HUES48 (cell line): ENCODE results near the gene ABI3BP.

ENCODE experiments used
- H3K27ac ChIP-seq: one replicate; pipeline ENCODE4 v1.7.0; 2013; ENCODE audit warnings: low read depth, low read length, inconsistent platforms
- H3K27me3 ChIP-seq: 2 replicates; pipeline ENCODE4 v1.6.1; 2013; ENCODE audit warnings: mild to moderate bottlenecking, low read length; ENCODE audit not compliant: control insufficient read depth, insufficient read depth
- H3K36me3 ChIP-seq: 2 replicates; pipeline ENCODE4 v1.6.1; 2013; ENCODE audit warnings: low read length; ENCODE audit not compliant: control insufficient read depth, insufficient read depth
- H3K4me1 ChIP-seq: 2 replicates; pipeline ENCODE4 v1.6.1; 2013; ENCODE audit warnings: mild to moderate bottlenecking, low read length; ENCODE audit not compliant: control insufficient read depth, insufficient read depth
- H3K4me3 ChIP-seq: 2 replicates; pipeline ENCODE4 v1.5.1; 2013; ENCODE audit warnings: mild to moderate bottlenecking, low read depth, low read length
- H3K9ac ChIP-seq: 2 replicates; pipeline ENCODE4 v1.6.1; 2013; ENCODE audit warnings: mild to moderate bottlenecking, low read depth, low read length, moderate library complexity
- H3K9me3 ChIP-seq: 2 replicates; pipeline ENCODE4 v1.6.1; 2013; ENCODE audit warnings: low read length; ENCODE audit not compliant: control insufficient read depth, insufficient read depth

Gene ABI3BP

GRCh38 chr3:100891033-100891432 is 102.2 kb downstream of the ABI3BP start:
- H3K27ac ChIP-seq = no peak overlapping the region
- H3K9ac ChIP-seq = no peak overlapping the region
- no peaks in the 10 kb centered on the region for H3K36me3 ChIP-seq
- H3K4me1 ChIP-seq = no peaks in the 10 kb centered on the region
- H3K4me3 ChIP-seq = no peak overlapping the region
- H3K9me3 ChIP-seq = no peaks in the 10 kb centered on the region
- H3K27me3 ChIP-seq = no peaks in the 10 kb centered on the region

- no peak overlapping the region for H3K9ac ChIP-seq
- H3K9me3 ChIP-seq = no peaks in the 10 kb centered on the region
- H3K4me3 ChIP-seq = no peak overlapping the region
- no peaks in the 10 kb centered on the region for H3K4me1 ChIP-seq
- H3K27ac ChIP-seq = no peak overlapping the region
- no peaks in the 10 kb centered on the region for H3K36me3 ChIP-seq
- no peaks in the 10 kb centered on the region for H3K27me3 ChIP-seq
Measured at GRCh38 chr3:100888881-100889280, 104.3 kb downstream of the ABI3BP start.

GRCh38 chr3:100882571-100882984 is 110.6 kb downstream of the ABI3BP start:
- Histone ChIP-seq H3K27ac (no peak overlapping the region), H3K4me3 (no peak overlapping the region), H3K36me3 (no peaks in the 10 kb centered on the region), H3K9ac (no peak overlapping the region), H3K9me3 (no peaks in the 10 kb centered on the region), H3K4me1 (no peaks in the 10 kb centered on the region), H3K27me3 (no peaks in the 10 kb centered on the region)

DNA sequence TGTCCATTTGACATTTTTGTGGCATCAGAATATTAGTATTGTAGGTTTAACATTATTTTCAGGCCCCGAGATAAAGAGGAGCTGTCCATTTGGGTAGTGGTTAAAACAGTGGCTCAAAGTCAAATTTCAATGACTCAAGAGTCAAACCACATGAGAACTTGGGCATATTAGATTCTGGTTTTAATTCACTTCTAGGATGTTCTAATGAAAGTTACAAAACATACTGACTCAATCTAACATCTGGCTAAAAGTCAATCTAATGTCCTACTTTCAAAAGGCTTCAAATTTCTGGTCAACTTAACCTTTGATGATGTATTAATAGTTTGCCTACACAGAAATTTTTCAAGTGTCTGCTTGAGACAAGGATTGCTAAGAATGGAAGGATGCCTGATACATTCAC is 112.4 kb downstream of the ABI3BP start:
- H3K36me3 ChIP-seq = no peaks in the 10 kb centered on the region
- H3K27ac ChIP-seq = no peak overlapping the region
- H3K4me1 ChIP-seq = no peaks in the 10 kb centered on the region
- H3K4me3 ChIP-seq = no peak overlapping the region
- no peak overlapping the region for H3K9ac ChIP-seq
- H3K9me3 ChIP-seq = no peaks in the 10 kb centered on the region
- no peaks in the 10 kb centered on the region for H3K27me3 ChIP-seq

DNA sequence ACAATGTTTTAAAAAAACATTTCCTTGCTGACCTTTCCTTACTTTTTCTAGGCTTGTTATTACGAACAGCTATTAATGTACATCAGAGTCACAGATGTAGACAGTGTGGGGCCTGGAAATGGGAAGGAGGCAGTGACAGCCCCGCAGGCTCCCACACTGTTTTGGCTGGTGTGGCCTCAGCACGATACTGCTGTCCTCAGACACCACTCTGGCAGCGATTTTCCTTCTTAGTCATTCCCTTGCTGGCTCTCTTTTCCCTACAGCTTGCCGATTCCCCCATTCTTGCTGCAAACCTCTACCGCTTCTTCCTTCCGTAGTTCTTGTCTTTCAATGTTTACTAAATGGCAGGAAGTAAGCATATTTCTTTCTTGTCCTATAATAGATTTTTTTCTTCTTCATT is 113.1 kb downstream of the ABI3BP start:
- Histone ChIP-seq H3K9ac (no peak overlapping the region), H3K27me3 (no peaks in the 10 kb centered on the region), H3K4me1 (no peaks in the 10 kb centered on the region), H3K4me3 (no peak overlapping the region), H3K9me3 (no peaks in the 10 kb centered on the region), H3K36me3 (no peaks in the 10 kb centered on the region), H3K27ac (no peak overlapping the region)

DNA sequence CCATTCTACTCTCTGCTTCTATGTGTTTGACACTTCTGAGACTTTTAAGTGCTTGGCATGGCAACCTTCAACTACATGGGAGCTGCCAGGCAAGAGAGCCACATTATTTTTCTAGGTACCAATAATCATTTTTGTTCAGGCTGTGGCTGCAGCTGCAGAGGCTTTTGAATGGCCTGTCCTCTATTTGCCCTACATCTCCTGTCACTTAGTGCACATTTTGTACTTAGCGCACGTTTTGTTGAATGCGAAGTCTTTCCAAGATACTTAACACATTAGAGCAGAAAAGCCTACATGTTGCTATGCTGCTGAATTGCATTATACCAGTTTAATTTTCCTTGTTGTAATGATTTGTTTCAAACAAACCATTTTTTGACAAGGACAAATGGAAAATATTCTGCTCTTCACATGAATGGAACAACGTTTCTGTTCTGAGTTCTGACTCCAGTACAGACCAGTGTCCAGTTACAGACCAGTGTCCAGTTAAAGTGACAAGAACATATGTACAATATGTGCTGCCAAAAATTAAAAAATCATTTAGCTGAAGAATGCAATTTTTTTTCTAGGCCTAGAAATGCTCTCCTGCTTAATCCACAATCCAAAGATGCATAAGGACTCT is 113.9 kb downstream of the ABI3BP start:
- H3K27me3 ChIP-seq = no peaks in the 10 kb centered on the region
- H3K27ac ChIP-seq = no peak overlapping the region
- no peak overlapping the region for H3K4me3 ChIP-seq
- H3K4me1 ChIP-seq = no peaks in the 10 kb centered on the region
- no peaks in the 10 kb centered on the region for H3K36me3 ChIP-seq
- no peak overlapping the region for H3K9ac ChIP-seq
- no peaks in the 10 kb centered on the region for H3K9me3 ChIP-seq

DNA sequence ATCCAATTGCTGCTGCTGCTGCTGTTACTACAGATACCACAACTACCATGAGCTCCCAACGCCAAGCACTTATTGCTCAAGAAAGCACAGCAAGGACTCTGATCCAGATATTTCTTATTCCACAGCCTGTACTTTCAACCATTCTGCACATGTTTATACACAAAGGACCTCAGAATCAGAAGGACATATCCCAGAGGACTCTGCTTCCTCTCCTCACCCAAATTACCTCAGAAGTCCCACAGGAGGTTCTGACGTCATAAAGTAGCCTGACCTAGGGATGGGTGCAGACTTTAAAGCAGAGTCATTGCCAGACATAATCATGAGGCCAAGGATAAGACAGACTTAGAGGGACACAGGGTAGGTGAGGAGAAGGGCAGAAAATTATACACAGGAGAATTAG is 115.9 kb downstream of the ABI3BP start:
- Histone ChIP-seq H3K9ac (no peak overlapping the region), H3K9me3 (no peaks in the 10 kb centered on the region), H3K36me3 (no peaks in the 10 kb centered on the region), H3K4me3 (no peak overlapping the region), H3K4me1 (no peaks in the 10 kb centered on the region), H3K27ac (no peak overlapping the region), H3K27me3 (no peaks in the 10 kb centered on the region)

DNA sequence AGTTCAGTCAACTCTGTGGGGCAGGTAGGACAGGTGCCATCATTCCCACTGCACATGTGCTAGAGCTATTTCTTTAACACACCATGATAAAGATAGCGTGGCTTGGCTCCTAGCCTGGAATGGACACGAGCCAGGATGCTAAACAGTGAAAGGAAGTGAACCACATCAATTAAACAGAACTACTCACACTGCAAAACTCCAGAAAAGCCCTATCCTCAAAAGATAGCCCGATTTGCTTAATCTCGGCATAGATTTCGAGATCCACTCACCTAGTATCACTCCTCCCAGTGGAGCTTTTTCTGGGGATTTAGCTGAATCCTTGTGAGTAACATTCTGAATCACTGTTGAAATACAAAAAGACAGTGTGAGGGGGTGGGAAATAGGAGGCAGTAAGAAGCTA is 118.0 kb downstream of the ABI3BP start:
- Histone ChIP-seq H3K27ac (no peak overlapping the region), H3K9me3 (no peaks in the 10 kb centered on the region), H3K4me3 (no peak overlapping the region), H3K4me1 (no peaks in the 10 kb centered on the region), H3K36me3 (no peaks in the 10 kb centered on the region), H3K27me3 (no peaks in the 10 kb centered on the region), H3K9ac (no peak overlapping the region)

- Histone ChIP-seq H3K27ac (no peak overlapping the region), H3K36me3 (no peaks in the 10 kb centered on the region), H3K4me3 (no peak overlapping the region), H3K9ac (no peak overlapping the region), H3K4me1 (no peaks in the 10 kb centered on the region), H3K9me3 (no peaks in the 10 kb centered on the region), H3K27me3 (no peaks in the 10 kb centered on the region)
Measured at GRCh38 chr3:100873611-100874010, 119.6 kb downstream of the ABI3BP start.

DNA sequence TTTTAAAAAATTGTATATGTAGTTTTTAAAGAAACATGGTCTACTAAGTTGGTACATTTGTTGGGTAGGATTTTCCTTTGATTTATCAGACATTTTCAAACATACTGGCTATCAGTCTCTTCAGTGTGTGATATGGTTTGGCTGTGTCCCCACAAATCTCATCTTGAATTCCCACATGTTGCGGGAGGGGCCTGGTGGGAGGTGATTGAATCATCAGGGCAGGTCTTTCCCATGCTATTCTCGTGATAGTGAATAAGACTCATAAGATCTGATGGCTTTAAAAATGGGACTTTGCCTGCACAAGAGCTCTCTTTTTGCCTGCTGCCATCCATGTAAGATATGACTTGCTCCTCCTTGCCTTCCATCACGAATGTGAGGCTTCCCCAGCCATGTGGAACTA is 121.9 kb downstream of the ABI3BP start:
- H3K9me3 ChIP-seq = no peaks in the 10 kb centered on the region
- no peaks in the 10 kb centered on the region for H3K36me3 ChIP-seq

DNA sequence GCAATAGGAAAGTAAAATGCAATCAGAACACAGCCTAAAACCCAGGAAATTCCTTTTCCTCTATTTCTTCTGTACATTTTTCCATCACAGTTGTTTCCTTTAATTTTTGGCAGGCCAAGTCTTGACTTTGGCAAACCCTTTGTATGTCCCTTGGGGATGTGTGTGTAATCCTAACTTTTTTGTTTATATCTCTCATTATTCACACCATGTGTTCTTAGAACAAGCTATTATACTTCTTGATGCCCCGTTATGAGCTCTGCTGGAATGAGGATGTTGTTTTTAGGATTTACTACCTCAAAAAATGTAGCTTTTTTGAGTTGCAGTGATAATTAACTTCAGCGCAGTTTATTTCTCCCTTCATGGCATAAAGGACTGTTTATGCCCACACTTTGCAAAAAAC is 123.4 kb downstream of the ABI3BP start:
- no peaks in the 10 kb centered on the region for H3K9me3 ChIP-seq
- H3K4me3 ChIP-seq = no peak overlapping the region
- H3K27ac ChIP-seq = no peak overlapping the region
- no peaks in the 10 kb centered on the region for H3K27me3 ChIP-seq
- H3K4me1 ChIP-seq = no peaks in the 10 kb centered on the region
- H3K36me3 ChIP-seq = no peaks in the 10 kb centered on the region
- no peak overlapping the region for H3K9ac ChIP-seq

More for the DNA sequence above, 121.9 kb downstream of the ABI3BP start:
- Histone ChIP-seq H3K4me3 (no peak overlapping the region), H3K27ac (no peak overlapping the region), H3K9ac (no peak overlapping the region), H3K4me1 (no peaks in the 10 kb centered on the region), H3K27me3 (no peaks in the 10 kb centered on the region)

- no peaks in the 10 kb centered on the region for H3K9me3 ChIP-seq
- no peaks in the 10 kb centered on the region for H3K27me3 ChIP-seq
- H3K4me3 ChIP-seq = no peak overlapping the region
- no peaks in the 10 kb centered on the region for H3K4me1 ChIP-seq
- no peaks in the 10 kb centered on the region for H3K36me3 ChIP-seq
- no peak overlapping the region for H3K9ac ChIP-seq
- H3K27ac ChIP-seq = no peak overlapping the region
Measured at GRCh38 chr3:100868894-100869293, 124.3 kb downstream of the ABI3BP start.
